SU-DHL-6 (cell line): Measurements from ENCODE around the gene TMEM52.

Experiments used
- CTCF ChIP-seq: fragments of 200-600 bp; sonication (generic); IDR thresholded peaks from one replicate; pipeline ENCODE4 v1.5.1; 2017; ENCODE audit warnings: antibody characterized with exemption, mild to moderate bottlenecking, low read length, moderate library complexity; ENCODE audit not compliant: insufficient read depth, poor library complexity, severe bottlenecking
- EZH2phosphoT487 ChIP-seq: fragments of 200-600 bp; sonication (generic), shearing (Covaris generic); conservative IDR thresholded peaks from 2 replicates; pipeline ENCODE4 v1.6.1; 2018; ENCODE audit warnings: mild to moderate bottlenecking, antibody characterized with exemption, low read length, moderate library complexity, mixed read lengths

GRCh38 chr1:1922702-1922955, 3.5 kb upstream of the TMEM52 start:
- TF ChIP-seq CTCF (no peak), EZH2phosphoT487 (no peak)
